HG03135 (cell line): ENCODE results near the gene GPR171.

Experiments
- ATAC-seq: cut with Tn5 transposase; IDR thresholded peaks from one replicate; pipeline ENCODE4 v1.9.1; 2021; ENCODE audit warnings: mild to moderate bottlenecking, moderate library complexity; ENCODE audit not compliant: unreplicated experiment

Gene GPR171

DNA sequence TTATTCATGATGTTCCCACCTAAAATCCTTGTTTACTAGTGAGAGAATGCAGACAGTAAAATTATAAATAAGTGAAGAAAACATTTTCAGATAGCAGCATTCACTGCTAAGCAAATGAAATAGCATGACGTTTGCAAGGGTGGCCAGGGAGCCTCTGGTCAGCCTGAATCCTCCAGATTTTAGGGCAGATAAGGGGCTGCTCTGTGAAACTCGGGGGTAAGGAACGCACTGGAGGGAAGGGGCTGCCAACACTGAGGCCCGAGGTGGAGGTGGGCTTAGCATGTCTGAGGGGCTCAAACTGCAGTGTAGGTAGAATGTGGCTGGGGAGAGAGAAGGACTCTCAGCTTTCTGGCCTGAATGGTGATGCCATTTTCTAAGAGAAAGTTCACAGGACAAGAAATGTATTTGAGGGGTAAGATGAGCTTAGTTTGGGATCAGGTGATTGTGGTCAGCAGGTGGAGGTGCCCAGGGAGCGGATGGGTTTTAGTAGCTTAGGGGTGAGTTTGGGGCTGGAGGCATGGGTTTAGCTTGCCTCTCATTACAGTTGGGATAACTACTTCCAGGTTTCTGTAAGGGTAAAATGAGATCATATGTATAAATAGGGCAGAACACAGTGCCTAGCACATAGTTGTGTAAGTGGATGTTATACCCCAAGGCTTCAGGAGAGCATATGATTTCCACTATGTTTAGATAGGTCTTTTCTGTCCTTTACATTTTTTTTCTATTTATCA, 20.5 kb downstream of the GPR171 start:
- ATAC-seq: no peak

- no peak for ATAC-seq
Observed at GRCh38 chr3:151178208-151178845, 24.7 kb downstream of the GPR171 start.

- ATAC-seq: no peak
Observed at GRCh38 chr3:151175952-151176351, 27.1 kb downstream of the GPR171 start.

DNA sequence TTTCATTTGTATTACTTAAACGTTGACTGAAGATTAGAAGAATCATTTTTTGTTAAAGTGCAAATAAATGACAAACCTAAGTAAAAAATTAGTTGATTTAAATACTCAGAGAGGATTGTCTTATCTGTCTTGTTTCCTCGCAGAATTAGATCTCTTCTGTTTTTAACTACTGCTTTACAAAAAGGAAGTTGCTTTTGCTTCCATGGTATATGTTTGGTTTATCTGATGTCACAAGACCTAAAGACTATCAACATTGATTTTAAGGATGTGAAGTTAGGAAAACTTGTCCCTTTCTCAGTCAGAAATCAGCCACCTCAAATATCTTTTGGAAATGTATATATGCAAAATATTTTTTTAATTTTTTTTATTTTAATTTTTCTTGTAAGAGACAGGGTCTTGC, 28.7 kb downstream of the GPR171 start:
- no peak for ATAC-seq

DNA sequence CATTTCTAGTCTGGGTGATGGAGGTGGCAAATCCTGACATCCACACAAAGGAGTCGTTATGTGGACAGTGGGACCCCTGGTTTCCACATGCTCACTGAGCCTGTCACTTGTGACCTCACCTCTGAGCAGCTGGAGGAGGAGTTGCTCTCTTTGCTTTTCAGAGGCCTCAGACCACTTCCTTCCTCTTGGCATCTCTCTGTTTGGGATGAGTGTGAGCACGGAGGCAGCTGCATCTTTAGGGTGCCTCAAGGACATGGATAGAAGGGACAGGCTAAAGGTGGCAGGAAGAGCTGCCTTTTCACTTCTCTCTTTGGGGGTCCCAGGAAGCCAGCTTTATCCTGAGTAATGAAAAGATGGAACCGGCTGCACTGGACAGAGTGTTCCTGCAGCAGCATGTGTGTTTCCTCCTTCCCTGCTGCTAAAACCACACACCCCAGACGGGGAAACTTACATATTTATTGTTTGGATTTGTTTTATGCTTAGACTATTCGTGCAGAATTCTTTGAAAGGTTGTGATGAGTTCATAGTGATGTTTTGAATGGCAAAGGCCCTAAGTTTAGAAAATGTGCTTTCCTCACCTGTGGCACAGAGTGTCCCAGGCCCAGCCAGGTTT, 31.8 kb downstream of the GPR171 start:
- ATAC-seq: peak; percentile 60

- peak; percentile 18 for ATAC-seq
Observed at GRCh38 chr3:151169948-151170679, 32.9 kb downstream of the GPR171 start.

- peak; percentile 48 for ATAC-seq
Observed at GRCh38 chr3:151169262-151169947, 33.6 kb downstream of the GPR171 start.

DNA sequence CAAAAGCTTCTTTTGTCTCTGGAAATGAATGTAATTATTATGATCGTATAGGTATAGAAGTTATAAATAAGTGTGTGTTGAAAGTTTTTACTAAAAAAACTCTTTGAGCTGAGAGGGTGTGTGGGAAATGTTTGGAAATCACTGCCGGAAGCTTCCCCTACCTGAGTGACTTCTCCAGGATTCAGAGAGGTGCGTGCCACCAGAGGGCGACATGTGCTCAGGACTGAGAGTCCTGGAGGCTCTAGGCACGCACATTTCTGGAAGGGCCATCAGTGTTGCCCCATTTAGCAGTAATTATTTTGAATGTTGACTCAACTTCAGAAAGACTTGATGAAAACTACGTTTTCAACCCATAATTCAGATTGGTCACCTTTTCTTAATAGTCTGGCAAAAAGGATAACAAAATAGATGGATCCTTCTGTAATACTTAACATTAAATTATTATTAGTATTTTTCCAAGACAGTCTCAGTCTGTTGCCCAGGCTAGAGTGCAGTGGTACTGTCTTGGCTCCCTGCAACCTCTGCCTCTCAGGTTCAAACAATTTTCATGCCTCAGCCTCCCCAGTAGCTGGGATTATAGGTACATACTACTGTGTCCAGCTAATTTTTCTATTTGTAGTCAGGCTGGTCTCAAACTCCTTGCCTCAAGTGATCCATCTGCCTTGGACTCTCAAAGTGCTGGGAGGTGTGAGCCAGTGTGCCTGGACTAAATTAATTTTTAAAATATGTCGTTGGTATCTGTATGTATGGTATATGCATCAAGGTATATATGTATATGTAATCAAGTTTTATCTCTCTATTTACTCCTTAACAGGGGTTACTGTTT, 34.5 kb downstream of the GPR171 start:
- peak; percentile 46 for ATAC-seq

- no peak for ATAC-seq
Observed at GRCh38 chr3:151166161-151166560, 36.9 kb downstream of the GPR171 start.

GRCh38 chr3:151165226-151165625, 37.8 kb downstream of the GPR171 start:
- ATAC-seq: no peak

- ATAC-seq: no peak
Observed at GRCh38 chr3:151159806-151160205, 43.2 kb downstream of the GPR171 start.

DNA sequence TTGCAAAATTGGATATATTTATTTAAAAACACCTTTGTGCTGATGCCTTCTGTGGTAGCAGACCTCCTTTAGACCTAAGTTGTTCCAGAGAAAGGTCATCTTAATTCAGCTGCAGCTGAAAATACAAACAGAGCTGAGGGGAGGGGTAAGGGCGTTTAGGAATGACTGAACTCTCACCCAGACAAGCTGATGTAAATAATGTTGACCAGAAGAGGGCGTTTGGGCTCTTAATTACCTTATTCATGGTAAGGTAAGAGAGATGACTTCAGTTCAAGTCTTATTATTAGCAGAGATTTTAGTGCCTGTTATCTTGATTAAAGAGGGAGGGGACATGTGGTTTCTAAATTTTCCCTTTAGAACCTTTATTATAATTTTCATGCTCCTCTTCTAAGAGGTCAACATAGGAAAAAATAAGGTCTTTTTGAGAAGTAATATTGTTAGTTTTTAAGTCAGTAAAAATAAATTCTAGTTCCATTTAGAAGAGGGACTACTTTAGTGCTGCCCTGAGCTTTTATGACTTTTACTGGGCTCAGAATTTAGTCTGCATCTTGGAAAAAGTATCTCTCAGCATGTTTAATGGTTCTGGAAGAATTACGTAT, 46.3 kb downstream of the GPR171 start:
- peak; percentile 82 for ATAC-seq

DNA sequence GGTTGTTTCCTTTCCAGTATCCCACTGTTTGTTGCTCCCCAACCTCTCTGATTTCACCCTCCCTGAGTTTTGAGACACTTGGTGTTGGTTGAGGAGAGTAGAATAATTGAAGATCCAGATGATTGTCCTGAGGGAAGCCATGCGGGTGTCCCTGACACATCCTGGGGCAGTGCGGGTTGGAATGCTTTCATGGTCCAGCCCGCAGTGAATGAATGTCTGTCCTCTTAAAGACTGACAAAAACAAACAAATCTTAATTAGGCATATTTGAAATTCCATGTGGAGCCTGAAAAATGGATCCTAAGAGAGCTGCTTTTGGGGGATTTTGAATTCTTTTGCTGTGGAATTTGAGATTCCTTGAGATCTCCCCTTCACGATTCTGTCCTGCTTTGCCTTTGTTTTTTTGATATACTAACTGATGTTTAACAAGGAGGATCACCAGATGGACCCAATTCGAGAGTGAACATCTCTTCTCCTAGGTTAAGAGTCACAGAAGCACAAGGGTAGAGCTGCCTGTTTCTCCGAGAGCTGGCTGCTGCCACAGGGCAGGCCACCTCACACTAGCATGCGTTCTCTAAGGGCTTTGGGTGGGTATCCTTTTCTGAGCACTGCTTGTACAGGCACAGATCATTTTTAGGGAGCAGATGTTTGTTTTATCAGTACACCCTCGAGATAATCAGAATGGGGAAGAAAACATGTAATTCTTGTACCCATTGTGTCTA, 47.4 kb downstream of the GPR171 start:
- ATAC-seq: no peak

GRCh38 chr3:151154566-151154965, 48.5 kb downstream of the GPR171 start:
- no peak for ATAC-seq

- no peak for ATAC-seq
Observed at GRCh38 chr3:151152455-151153079, 50.4 kb downstream of the GPR171 start.
